Brain microvascular endothelial cell (primary cell): ENCODE data around the gene FAM222A.

ENCODE experiments used
- DNase-seq: peaks from one replicate; pipeline ENCODE4 v3.0.0-alpha.2; 2020
- H3K27ac ChIP-seq: fragments of 250-450 bp; sonication (Bioruptor Pico); 2 replicates; pipeline ENCODE4 v1.5.1; 2020; ENCODE audit warnings: mild to moderate bottlenecking, moderate library complexity
- H3K27me3 ChIP-seq: fragments of 250-450 bp; sonication (Bioruptor Pico); replicated peaks from 2 replicates; pipeline ENCODE4 v1.5.1; 2020; ENCODE audit warnings: mild to moderate bottlenecking
- H3K36me3 ChIP-seq: fragments of 250-450 bp; sonication (Bioruptor Pico); replicated peaks from 2 replicates; pipeline ENCODE4 v1.5.1; 2020; ENCODE audit warnings: mild to moderate bottlenecking
- H3K4me3 ChIP-seq: 2 replicates; pipeline ENCODE4 v1.5.1; 2011; ENCODE audit warnings: low read depth, mild to moderate bottlenecking, control low read depth, low read length, moderate library complexity
- CTCF ChIP-seq: IDR thresholded peaks from 2 replicates; pipeline ENCODE4 v1.5.1; 2011; ENCODE audit warnings: low read depth, mild to moderate bottlenecking, moderate library complexity, low read length, control low read depth, inconsistent platforms; ENCODE audit errors: missing control alignments
- in situ Hi-C: cut with HindIII; loops from 2 replicates; pipeline ENCODE4 v1.10.0; 2017; ENCODE audit warnings: low sequenced_read_pairs, low pct_ligation_motif_present

Gene FAM222A

GRCh38 chr12:109762673-109763191, 49.1 kb downstream of the FAM222A start:
- H3K27me3 ChIP-seq = no peaks in the 10 kb centered on the region
- TF ChIP-seq CTCF = no peak
- H3K4me3 ChIP-seq = no peak overlapping the region
- H3K36me3 ChIP-seq = no peaks in the 10 kb centered on the region
- no peak overlapping the region for H3K27ac ChIP-seq
- DNase-seq = no peak
- in situ Hi-C loops = no loop called here

GRCh38 chr12:109763201-109763841, 49.7 kb downstream of the FAM222A start:
- in situ Hi-C loops = no loop called here
- Histone ChIP-seq H3K36me3 (no peaks in the 10 kb centered on the region), H3K27me3 (no peaks in the 10 kb centered on the region), H3K27ac (no peak overlapping the region), H3K4me3 (no peak overlapping the region)
- peak; percentile 38 for DNase-seq
- TF ChIP-seq CTCF = no peak

GRCh38 chr12:109764123-109764522, 50.5 kb downstream of the FAM222A start:
- no peak for DNase-seq
- H3K27me3 ChIP-seq = no peaks in the 10 kb centered on the region
- TF ChIP-seq CTCF = peak; percentile 10
- H3K27ac ChIP-seq = no peak overlapping the region
- no peak overlapping the region for H3K4me3 ChIP-seq
- in situ Hi-C loops = no loop called here
- no peaks in the 10 kb centered on the region for H3K36me3 ChIP-seq

GRCh38 chr12:109764776-109765445, 51.3 kb downstream of the FAM222A start:
- in situ Hi-C loops = no loop called here
- Histone ChIP-seq H3K4me3 (no peak overlapping the region), H3K36me3 (no peaks in the 10 kb centered on the region), H3K27ac (no peak overlapping the region), H3K27me3 (no peaks in the 10 kb centered on the region)
- DNase-seq = no peak
- no peak for TF ChIP-seq CTCF

- no peak for TF ChIP-seq CTCF
- in situ Hi-C loops = no loop called here
- H3K27ac ChIP-seq = no peak overlapping the region
- H3K36me3 ChIP-seq = no peaks in the 10 kb centered on the region
- H3K27me3 ChIP-seq = no peaks in the 10 kb centered on the region
- DNase-seq = no peak
- no peak overlapping the region for H3K4me3 ChIP-seq
These were observed 51.8 kb downstream of the FAM222A start for GRCh38 chr12:109765446-109765810.
